Urothelium cell line (cell line): Measurements from ENCODE around the gene TGM2.

Experiments
- DNase-seq: peaks from one replicate; pipeline ENCODE4 v3.0.0; 2011; ENCODE audit warnings: low spot score, mixed read lengths
- FAIRE-seq: peaks from 2 replicates; lab custom pipeline; 2011; peaks lifted over from hg19 to GRCh38; lab: Jason Lieb, UNC

Gene TGM2

DNA sequence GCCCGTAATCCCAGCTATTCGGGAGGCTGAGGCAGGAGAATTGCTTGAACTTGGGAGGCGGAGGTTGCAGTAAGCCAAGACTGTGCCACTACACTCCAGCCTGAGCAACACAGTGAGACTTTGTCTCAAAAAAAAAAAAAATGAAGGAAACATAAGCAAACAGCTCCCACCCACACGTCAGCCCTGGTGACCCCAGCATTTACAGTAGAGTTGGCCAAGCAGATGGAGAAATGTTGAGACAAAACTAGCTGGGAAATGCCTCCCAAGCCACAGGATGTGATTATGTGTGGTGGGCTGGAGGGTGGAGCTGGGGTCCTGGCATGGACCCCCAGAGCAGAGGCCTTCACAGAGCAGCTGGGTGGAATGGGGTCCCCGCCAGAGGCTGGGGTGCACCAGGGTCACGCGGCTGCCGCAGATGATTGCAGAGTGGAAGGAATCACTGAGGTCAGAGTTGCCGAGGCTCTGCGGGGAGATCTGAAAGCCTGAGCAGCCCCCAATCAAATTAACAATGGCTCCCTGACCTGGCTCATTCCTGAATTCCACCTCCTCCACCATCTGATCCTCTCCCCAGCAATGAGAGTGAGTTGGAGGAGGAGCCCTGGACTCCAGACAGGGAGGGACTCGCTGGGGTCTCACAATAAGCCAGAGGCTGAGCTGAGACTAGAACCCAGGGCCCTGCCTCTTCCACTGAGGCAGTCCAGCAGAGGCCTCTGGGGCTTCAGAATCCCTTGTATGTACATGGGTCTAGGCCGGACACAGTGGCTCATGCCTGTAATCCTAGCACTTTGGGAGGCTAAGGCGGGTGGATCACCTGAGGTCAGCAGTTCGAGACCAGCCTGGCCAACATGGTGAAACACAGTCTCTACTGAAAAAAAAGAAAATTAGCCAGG is 34.7 kb upstream of the TGM2 start:
- FAIRE-seq, result no peak
- DNase-seq, result no peak

DNA sequence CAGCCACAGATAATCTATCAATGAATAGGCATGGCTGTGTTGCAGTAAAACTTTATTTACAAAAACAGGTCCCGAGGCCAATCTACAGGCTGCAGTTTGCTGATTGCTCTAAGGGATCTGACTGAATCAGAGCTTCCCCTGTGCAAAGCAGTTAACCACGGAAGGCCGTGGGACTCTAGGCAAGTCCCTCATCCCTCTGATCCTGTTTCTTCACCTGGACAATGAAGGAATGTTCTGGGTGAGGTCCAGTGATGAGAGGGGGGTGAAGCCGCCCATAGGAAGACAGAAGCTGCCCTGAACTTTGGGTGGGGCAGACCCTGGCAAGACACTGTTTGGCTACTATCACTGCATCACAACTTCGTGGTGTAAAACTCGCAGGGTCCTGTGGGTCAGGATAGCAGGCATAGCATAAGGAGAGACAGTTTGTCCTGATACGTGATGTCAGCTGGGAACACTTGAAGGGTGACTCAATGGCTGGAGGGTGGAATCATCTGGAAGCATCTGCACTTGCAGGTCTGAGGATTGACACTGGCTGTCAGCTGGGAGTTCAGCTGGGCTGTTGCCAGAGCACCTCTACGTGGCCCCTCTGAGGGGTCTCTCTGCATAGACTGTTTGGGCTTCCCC is 33.3 kb upstream of the TGM2 start:
- FAIRE-seq, result no peak
- DNase-seq, result no peak

DNA sequence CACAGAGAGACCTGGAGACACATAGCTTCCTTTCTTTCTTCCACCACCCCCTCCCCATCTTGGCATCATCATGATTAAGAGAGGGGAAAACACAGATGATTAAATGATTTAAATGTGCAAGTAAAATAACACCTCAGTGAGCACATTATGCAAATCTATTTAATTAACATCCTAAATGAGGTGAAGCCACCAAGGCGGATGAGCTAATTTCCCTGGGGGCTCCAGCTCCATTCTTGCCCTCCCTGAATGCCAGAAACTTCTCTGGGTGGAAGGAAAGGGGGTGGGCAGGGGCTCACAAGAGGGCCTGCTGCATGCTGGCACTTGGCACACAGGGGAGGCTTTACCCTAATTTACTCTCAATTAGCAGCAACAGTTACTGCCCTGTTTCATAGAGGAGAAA is 32.5 kb upstream of the TGM2 start:
- no peak for DNase-seq
- no peak for FAIRE-seq

DNA sequence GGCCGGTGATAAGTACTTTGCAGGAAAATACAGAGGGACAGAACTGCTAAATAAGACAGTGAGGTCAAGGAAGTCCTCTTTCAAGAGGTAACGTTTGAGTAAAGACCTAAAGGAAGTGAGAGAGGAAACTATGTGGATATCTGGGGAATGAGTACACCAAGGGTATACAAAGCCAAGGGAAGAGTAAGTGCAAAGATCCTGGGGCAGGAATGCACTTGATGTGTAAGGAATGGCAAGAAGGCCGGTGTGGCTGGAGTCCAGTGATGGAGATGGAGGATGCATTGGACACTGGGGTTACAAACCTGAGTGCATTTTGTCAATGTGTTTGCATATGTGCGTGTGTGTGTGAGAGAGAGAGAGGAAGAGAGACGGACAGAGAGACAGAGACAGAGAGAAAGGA is 32.1 kb upstream of the TGM2 start:
- FAIRE-seq (no peak), DNase-seq (no peak)

DNA sequence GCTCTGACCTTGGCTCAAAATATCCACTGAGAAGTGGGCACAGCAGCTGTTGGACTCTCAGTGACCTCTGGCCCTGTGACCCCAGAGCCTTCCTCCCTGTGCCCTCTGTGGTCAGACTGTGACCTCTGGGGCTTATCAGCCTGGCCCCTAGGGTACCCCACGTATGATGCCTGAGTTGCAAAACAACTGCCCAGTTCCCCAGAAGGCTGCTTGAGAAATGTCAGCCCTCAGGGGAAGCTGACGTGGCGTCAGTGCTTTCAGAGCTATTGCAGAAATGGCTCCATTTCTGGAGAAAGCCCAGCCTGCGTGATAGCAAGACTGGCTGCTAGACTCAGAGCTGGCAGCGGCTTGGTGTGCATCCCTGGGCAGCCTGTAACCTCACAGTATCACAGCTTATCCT is 31.5 kb upstream of the TGM2 start:
- no peak for DNase-seq
- FAIRE-seq, result no peak

DNA sequence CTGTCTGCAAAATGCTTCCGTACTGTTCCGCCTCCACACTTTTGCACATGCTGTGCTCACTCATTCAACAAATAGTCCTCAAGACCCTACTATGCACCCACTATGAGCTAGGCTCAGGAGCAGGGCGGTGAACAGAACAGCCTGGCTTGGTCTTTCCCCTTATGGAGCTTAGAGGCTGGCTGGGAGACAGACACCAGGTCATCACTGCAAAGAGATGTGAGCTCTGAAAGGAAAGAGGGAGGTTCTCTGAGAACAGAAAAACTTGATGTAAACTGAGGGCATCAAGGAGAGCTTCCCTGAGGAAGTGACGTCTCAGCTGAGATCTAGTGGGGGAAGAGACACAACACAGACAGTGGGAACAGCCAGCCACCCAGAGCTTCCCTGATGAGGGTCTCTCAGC is 31.0 kb upstream of the TGM2 start:
- no peak for DNase-seq
- FAIRE-seq, result no peak

DNA sequence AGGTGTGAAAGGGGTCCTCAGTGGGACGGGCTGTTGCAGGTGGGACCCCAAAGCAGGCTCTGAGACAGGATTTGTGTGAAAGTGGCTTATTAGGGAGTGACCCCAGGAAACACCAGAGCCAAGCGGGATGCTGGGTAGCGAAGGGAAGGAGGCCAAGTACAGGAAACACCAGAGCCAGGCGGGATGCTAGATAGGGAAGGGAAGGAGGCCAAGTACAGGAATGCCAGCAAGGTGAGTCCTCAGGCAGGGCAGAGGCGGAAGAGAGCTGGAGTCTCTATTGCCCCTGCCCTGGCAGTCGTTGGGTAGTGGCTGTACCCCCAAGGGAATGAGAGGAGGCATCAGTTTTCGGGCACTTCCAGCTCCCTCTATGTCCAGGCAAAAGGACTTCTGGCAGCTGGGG is 30.5 kb upstream of the TGM2 start:
- DNase-seq (no peak), FAIRE-seq (no peak)

DNA sequence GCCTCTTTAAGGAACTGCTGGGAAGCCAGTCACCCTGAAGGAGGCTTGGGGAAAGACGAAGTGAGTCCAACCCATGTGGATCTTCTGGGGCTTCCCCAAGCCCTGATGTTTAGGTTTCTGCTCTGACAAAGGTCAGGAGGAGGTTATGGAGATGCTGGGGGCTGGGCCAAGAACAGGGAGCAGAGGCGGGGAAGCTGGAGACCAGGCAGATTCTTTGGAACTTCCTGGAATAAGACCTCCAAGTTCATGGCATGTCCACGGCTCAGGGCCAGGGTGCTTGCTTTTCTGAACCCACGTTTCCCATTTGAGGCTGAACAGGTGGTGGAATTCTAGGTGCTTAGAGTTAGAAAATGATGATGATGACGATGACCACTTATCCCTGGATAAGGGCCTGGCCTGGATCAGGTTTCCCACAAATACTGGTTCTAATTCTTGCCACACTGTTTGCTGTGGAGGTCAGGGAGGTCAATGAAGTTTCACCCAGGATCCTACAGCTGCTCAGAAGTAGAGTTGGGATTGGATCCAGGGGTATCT is 30.0 kb upstream of the TGM2 start:
- DNase-seq, result no peak
- FAIRE-seq, result no peak

DNA sequence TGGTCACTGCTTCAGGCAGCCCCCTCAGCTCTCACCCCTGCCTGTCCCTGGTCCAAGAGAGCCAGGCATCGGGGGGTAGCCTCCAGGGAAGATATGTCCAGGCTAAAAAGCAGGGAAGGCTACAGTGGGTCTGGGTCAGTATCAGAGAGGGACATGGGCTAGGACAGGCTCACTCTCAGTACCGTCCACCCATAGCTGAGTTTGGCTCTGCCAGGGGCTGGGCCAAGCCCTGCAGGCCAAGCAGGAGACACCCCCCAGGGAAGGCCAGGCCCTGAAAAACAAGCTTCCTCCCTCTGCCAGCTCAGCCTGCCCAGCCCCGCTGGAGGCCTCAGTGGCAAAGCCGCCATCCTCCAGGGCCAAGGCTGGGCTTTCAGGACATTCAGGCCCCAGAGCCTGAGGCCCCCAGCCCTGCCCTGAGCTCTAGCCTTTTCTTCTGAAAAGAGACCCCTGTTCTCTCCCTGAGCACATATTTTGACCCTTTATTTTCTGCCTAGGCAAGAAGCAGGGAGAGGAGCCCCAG is 28.6 kb upstream of the TGM2 start:
- no peak for DNase-seq
- no peak for FAIRE-seq

DNA sequence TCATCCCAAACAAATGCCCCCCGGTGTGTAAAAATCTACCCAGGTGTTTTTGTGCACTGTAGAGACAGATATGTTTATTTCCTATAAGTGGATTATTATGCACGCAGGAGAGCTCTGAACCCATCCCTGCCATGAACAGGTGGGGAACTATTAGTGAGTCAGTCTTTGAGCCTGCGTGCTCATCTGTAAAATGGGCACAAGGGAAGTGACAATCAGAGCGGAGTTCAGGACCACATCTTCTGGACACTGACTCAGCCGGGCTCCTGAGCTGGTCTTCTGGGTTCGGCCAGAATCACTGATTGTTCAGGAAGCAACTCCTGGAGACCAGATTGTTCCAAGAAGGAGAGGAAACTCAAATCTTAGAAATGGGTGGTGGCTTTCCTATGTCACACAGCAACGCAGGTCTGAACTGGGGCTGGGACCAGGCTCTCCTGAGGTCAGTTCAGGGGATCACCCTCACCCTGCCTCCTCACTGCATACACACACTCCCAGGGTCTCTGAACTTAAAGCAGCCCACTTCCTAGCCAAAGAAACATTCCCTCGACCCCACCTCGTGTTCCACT is 27.3 kb upstream of the TGM2 start:
- DNase-seq (no peak), FAIRE-seq (no peak)

DNA sequence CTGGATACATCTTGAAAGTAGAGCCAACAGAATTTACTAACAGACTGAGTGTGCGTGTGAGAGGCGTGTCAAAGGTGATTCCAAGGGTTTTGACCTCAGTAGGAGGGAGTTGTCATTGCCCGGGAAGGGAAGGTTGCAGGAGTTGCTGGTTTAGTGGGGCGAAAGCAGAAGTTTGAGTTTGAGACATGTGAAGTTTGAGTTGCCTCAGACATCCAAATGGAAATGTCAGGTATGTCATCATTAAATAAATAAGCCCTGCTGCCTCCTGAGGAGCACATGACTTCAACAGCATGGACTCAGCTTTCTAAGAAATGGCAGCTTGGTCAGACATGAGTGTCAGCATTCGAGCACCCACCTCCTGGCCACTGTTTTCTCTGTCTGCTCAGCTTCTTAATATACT is 26.6 kb upstream of the TGM2 start:
- FAIRE-seq, result no peak
- DNase-seq, result no peak

DNA sequence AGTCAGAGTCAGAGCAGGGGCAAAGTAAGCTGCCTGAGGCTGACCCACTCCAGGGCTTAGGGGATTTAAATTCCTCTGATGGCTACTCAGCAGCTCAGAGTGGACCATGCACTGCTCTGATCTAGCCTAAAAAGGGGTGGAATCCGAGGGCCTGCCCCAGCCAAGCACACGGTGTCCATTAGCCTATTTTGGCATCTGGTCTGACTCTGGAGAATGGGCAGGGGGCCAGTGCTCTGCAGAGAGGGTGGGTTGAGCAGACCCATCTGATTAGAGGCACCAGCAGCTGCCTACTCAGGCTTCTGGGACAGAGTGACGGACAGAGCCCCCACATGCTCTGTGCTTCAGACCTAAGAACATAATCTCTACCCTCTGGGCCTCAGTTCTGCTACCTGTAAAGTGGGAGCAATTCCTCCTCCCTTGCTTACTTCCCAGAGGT is 25.9 kb upstream of the TGM2 start:
- FAIRE-seq, result no peak
- no peak for DNase-seq

DNA sequence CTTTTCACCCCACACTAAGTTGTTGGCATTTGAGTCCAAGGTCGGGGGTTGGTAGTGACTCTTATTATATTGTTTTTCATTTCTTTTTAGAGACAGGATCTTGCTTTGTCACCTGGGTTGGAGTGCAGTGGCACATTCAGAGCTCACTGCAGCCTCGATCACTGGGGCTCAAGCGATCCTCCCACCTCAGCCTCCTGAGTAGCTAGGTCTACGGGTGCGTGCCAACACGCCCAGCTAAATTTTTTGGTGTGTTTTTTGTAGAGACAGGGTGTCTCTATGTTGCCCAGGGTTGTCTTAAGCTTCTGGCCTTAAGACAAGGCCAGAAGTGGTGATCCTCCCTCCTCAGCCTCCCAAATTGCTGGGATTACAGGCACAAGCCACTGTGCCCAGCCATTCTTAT is 25.1 kb upstream of the TGM2 start:
- FAIRE-seq, result no peak
- no peak for DNase-seq

DNA sequence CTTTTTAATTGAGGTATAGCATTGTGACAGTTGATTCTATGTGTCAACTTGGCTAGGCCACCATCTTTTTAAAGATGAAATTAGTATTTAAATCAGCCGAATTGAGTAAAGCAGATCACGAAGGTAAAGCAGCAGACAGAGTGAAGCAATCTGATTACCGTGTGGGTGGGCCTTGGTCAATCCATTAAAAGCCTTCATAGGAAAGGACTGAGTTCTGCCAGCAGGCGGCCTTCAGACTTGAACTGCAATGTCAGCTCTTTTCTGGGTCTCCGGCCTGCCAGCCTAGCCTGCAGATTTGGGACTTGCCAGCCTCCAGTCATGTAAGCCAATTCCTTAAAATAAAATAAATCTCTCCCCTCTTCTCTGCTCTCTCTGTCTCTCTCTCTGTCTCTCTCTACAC is 22.4 kb upstream of the TGM2 start:
- DNase-seq, result no peak
- no peak for FAIRE-seq

DNA sequence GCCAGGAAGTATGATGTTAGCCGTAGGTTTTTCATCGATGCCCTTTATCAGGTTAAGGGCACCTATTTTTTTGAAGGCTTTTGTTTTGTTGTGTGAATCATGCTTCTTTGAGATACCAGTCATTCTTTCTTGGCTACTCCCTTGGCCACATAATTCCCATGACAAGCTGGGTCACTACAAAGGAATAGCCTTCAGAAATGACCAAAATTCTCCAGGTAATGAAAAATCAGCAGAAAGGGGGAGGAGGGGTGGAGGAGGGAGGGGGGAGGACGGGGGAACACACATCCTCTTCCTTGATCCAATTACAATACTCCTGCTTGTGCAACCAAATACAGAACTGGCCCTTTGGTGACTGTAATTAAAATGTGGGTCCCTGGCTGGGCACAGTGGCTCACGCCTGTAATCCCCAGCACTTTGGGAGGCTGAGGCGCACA is 21.7 kb upstream of the TGM2 start:
- DNase-seq (peak; percentile 79), FAIRE-seq (no peak)

DNA sequence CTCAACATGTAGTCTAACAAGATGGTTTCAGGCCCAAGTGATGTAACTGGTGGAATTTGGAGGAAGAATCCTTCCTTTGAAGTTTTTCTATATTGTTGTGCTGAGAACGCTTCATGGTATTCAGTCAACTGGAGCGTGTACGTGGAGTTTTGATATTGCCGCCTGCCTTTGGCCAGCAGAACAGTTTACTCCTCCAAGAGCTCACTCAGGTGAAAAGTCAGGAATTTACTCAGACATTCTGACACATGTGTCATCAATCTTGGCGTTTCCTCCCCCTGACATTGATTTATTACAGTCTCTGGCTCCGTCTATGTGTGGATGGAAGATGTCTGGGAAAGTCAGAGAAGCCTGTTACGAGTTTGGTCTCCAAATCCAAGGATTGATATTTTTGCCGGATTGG is 19.0 kb upstream of the TGM2 start:
- peak; percentile 23 for FAIRE-seq
- DNase-seq, result peak; percentile 73

DNA sequence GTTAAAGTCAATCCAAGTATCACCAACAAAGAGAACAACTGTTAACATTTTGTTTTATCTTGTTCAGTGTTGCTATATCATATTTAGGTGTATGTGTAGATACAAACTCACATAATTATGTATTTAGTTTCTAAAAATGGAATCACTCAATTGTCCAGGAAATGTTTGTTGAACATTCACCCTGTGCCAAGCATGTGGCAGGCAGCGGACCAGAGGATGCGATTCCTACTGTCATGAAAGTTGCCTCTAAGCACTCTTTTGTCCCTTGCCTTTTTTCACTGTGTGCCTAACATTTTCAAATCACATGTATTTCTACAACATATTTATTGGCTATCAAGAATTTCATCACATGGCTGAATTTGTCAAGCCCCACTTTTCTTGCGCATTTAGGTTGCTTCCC is 16.9 kb upstream of the TGM2 start:
- no peak for DNase-seq
- no peak for FAIRE-seq

DNA sequence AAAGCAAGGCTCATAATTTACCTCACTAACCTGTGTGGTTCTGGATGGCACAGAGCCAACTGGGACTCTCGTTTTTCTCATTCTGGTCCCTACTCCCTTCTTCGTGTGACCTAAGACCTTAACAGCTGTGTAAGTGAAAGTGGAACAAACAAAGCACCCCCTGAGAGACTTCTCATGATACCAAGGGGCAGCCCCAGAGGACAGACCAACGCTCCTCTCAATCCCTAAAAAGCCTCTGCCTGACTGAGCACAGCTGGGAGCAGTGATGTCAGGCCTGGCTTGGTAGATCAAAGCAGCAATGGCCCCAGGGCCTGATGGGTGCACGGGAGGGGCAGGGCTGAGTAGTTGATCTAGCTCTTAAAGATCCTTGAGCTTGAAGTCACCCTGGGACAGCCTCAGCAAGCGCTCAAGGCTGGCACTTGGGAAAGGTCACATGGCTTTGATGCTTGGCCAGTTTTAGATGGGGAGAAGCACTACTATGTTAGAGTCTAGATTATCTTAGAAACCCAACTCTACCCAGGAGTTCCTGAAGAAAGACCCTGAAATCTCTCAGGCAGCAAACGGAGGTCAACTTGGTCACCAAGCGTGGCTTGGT is 16.2 kb upstream of the TGM2 start:
- no peak for FAIRE-seq
- no peak for DNase-seq

DNA sequence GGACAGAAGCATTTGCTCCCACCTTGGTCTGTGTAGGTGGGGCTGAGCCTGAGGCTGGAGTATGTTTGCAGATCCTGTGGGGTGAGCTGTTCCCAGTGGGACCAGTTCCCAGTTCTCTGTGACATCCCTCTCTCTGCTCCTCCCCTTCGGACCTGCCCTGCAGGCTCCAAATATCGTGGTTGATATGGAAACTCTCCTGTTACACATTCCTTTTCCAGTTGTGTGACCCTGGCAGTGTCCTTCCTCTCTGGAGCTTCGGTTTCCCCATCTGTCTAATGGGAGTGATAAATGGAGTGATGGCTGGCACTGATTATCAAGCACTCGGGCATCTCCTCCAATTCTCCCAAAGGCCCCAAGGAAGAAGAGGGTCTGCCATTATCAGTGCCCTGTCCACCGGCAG is 15.7 kb upstream of the TGM2 start:
- no peak for FAIRE-seq
- no peak for DNase-seq

DNA sequence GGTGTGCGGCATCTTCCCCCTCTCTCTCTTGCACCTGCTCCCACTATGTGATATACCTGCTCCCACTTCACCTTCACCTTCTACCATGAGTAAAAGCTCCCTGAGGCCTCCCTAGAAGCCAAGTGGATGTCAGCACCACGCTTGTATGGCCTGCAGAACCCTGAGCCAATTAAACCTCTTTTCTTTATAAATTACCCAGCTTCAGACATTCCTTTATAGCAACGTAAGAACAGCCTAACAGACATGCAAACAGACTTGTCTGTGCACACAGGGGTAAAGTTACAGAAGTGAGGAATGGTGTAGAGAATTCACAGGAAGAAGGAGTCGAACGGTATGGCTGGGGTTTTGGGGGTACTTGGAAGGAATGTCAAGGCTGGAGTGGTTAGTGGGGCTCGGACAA is 14.8 kb upstream of the TGM2 start:
- DNase-seq, result no peak
- FAIRE-seq, result no peak

DNA sequence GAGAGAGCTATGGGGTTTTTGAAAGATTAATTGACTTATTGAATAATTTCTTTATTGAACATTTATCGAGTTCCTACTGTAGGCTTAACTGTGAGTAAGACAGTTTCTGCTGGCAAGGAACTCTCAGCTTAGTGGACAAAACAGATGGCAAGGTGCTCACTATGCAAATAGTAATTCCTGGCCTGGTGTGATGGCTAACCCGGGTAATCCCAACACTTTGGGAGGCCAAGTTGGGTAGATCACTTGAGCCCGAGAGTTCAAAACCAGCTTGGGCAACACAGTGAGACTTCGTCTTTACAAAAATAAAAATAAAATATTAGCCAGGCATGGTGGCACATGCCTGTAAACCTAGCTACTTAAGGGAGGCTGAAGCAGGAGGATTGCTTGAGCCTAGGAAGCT is 13.5 kb upstream of the TGM2 start:
- FAIRE-seq (no peak), DNase-seq (no peak)
